ENCODE data around the gene ZNRF3. TPM values are rescaled to one million over a fixed set of nuclear protein-coding genes. Genes with fewer than 3 reads are reported as not detected.

The ZNRF3 gene
- total RNA-seq, 4 donors from 2014 or later: 1.7 to 8.1 (median 4.8) TPM

GRCh38 chr22:28947125-28947524 lies 63.8 kb downstream of the ZNRF3 start:
- no peak for TF ChIP-seq CTCF (IDR thresholded peaks at IDR 0.05; ENCODE audit: low read depth)

- no peak for TF ChIP-seq CTCF (IDR thresholded peaks at IDR 0.05; ENCODE audit: low read depth)
These were observed 65.1 kb downstream of the ZNRF3 start for GRCh38 chr22:28948424-28948823.

- no peak for TF ChIP-seq CTCF (IDR thresholded peaks at IDR 0.05; ENCODE audit: low read depth)
These were observed 66.4 kb downstream of the ZNRF3 start for GRCh38 chr22:28949788-28950187.

- TF ChIP-seq CTCF (IDR thresholded peaks at IDR 0.05; ENCODE audit: low read depth): no peak
These were observed 67.4 kb downstream of the ZNRF3 start for GRCh38 chr22:28950617-28951411.

- no peak for TF ChIP-seq CTCF (IDR thresholded peaks at IDR 0.05; ENCODE audit: low read depth)
These were observed 68.2 kb downstream of the ZNRF3 start for GRCh38 chr22:28951530-28951929.

GRCh38 chr22:28951969-28952521 lies 68.7 kb downstream of the ZNRF3 start:
- TF ChIP-seq CTCF (IDR thresholded peaks at IDR 0.05; ENCODE audit: low read depth): no peak

- TF ChIP-seq CTCF (IDR thresholded peaks at IDR 0.05; ENCODE audit: low read depth): no peak
These were observed 69.5 kb downstream of the ZNRF3 start for GRCh38 chr22:28952857-28953256.
